ENCODE measurements around the gene UBE2F.
A peak's percentile ranks its signal among the peaks of the same experiment; 100 is the strongest.

UBE2F gene

DNA sequence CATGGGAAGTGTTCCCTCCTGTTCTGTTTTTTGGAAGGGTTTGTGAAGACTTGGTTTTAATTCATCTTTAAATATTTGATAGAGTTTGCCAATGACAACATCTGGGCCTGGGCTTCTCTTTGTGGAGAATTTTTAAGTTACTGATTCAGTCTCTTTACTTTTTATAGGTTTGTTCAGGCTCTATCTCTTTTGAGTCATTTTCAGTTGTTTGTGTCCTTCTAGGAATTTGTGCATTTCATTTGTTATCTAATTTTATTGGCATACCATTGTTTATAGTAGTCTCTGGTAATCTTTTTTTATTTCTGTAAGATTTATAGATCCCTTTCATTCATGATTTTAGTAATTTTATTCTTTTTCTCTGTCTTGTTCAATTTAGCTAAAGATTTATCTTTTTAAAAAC lies 108.6 kb downstream of the UBE2F start:
- Mint-ChIP-seq H3K27ac (no peak overlapping the region), H3K4me1 (ENCODE audit: low read depth) (peaks cover 30% of the 10 kb centered on the region), H3K27me3 (no peaks in the 10 kb centered on the region), H3K9me3 (peaks cover 4% of the 10 kb centered on the region), H3K4me3 (no peak overlapping the region), H3K36me3 (ENCODE audit: low read depth) (peaks cover 93% of the 10 kb centered on the region)

DNA sequence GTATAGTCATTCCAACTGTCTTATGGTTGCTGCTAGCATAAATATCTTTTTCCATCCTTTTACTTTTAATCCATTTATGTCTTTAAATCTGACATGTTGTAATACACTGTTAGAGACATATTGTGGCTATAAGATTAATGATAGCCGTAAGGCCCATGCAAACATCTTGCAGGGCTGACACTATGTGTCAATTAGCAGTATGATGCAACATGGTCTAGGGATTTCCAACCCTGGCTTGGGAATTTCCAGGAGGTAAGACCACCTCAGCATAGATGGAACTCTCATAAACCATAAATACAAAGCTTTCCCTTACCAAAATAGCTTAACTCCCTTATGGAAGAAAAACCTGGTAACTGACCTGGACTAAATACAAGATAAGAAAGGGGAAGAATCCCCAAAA lies 110.5 kb downstream of the UBE2F start:
- Mint-ChIP-seq H3K36me3 (ENCODE audit: low read depth) (peaks cover 96% of the 10 kb centered on the region), H3K4me1 (ENCODE audit: low read depth) (peaks cover 22% of the 10 kb centered on the region), H3K27ac (peak overlapping the region; percentile 29), H3K9me3 (no peaks in the 10 kb centered on the region), H3K4me3 (no peak overlapping the region), H3K27me3 (no peaks in the 10 kb centered on the region)

DNA sequence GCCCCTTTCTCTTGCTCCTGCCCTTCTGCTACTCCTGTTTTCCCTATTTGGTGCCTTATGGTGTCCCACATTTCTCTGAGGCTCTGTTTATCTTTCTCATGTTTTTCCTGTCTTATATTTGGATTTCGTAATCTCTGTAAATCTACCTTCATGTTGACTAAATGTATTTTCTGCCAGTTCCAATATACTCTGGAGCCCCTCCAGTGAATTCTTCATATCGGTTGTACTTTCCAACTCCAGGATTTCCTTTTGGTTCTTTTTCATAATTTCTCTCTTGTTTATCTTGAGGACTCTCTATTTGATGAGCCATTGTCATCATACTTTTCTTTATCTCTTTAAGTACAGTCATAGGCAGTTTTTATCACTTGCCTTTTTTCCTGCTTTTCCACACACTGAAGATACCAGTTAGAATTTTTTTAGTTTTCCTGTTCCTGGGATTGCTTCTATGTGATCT lies 113.1 kb downstream of the UBE2F start:
- Mint-ChIP-seq H3K27me3 (no peaks in the 10 kb centered on the region), H3K4me1 (ENCODE audit: low read depth) (peaks cover 17% of the 10 kb centered on the region), H3K4me3 (no peak overlapping the region), H3K27ac (no peak overlapping the region), H3K36me3 (ENCODE audit: low read depth) (peaks cover 91% of the 10 kb centered on the region), H3K9me3 (no peaks in the 10 kb centered on the region)

DNA sequence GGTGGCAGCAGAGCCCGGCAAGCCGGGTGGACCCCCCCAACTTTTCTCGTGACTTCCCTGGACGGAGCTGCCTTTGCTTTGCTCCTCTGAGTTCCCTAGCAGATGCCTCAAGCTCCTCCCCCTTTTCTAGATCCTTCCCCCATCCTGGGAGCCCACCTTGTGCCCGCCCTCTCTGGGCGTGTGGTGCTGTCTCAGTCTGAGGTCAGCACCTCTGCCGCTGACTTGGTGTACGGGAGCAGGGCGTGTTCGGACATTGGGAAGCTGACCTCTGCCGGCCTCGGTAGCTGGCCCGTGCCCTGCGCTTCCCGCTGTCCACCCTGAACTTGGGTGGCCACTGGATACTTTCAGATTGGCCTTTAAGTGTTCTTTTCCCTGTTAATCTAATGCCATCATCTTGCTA lies 113.7 kb downstream of the UBE2F start:
- Mint-ChIP-seq H3K27me3 (no peaks in the 10 kb centered on the region), H3K36me3 (ENCODE audit: low read depth) (peaks cover 91% of the 10 kb centered on the region), H3K9me3 (no peaks in the 10 kb centered on the region)

DNA sequence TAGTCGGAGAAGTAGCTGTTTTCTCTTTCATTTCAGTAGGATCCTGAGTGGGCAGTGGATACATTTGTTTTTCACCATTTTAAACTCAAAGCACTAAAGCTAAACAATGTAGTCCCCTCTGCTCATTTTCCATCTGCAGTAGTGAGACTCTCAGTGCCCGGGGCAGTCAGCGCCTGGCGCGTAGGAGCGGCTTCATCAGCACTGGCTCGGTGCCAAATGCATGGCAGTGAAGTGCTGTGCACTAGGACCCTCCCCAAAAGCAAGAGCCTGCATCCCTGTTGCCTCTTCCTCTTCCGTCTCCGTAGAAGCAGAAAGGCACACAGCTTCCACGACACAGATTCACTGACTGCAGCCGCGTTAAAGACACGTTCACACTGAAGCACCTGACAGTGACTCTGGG lies 114.3 kb downstream of the UBE2F start:
- H3K27ac Mint-ChIP-seq = no peak overlapping the region
- no peaks in the 10 kb centered on the region for H3K9me3 Mint-ChIP-seq
- H3K4me3 Mint-ChIP-seq = no peak overlapping the region
- H3K27me3 Mint-ChIP-seq = no peaks in the 10 kb centered on the region
- peaks cover 91% of the 10 kb centered on the region for H3K36me3 Mint-ChIP-seq (ENCODE audit: low read depth)
- peaks cover 15% of the 10 kb centered on the region for H3K4me1 Mint-ChIP-seq (ENCODE audit: low read depth)

More for the DNA sequence above, 113.7 kb downstream of the UBE2F start:
- Mint-ChIP-seq H3K4me3 (no peak overlapping the region), H3K4me1 (ENCODE audit: low read depth) (peaks cover 15% of the 10 kb centered on the region), H3K27ac (no peak overlapping the region)

DNA sequence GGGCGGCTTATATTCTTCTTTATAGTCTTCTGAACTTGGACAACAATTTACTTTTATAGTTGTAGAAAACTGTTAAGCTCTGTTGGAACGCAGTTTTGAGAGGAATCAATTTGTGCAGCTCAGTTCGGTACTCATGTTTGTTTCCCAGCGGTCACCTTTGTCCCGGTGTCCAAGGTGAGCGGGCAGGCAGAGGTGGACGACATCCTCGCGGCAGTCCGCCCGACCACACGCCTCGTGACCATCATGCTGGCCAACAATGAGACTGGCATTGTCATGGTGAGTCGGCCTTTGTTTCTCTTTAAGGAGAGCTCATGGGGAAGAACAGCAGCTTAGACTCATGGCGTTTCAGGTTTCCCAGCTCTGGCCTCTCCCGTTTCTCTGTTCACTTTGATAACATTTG lies 114.7 kb downstream of the UBE2F start:
- Mint-ChIP-seq H3K27ac (no peak overlapping the region), H3K4me1 (ENCODE audit: low read depth) (peaks cover 12% of the 10 kb centered on the region), H3K9me3 (no peaks in the 10 kb centered on the region), H3K36me3 (ENCODE audit: low read depth) (peaks cover 90% of the 10 kb centered on the region), H3K4me3 (no peak overlapping the region), H3K27me3 (no peaks in the 10 kb centered on the region)

DNA sequence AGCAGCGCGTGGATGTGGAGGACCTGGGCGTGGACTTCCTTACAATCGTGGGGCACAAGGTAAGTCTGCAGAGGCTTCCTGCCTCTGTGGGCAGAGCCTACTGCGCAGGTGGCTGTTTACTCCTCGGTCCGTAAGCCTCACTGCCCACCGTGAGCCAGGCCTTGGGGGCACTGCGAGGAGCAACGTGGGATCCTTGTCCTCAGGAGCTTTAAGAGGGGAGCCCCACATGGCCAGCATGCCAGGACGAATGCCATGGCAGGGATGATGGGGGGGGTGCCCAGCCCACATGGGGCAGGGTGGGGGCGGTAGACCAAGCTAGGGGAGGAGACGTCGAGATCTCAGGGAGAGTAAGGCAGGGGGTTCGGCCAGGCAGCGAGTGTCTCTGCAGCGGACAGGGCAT lies 115.3 kb downstream of the UBE2F start:
- Mint-ChIP-seq H3K4me1 (ENCODE audit: low read depth) (peaks cover 6% of the 10 kb centered on the region), H3K27ac (no peak overlapping the region), H3K9me3 (no peaks in the 10 kb centered on the region), H3K4me3 (no peak overlapping the region), H3K27me3 (no peaks in the 10 kb centered on the region), H3K36me3 (ENCODE audit: low read depth) (peaks cover 86% of the 10 kb centered on the region)

DNA sequence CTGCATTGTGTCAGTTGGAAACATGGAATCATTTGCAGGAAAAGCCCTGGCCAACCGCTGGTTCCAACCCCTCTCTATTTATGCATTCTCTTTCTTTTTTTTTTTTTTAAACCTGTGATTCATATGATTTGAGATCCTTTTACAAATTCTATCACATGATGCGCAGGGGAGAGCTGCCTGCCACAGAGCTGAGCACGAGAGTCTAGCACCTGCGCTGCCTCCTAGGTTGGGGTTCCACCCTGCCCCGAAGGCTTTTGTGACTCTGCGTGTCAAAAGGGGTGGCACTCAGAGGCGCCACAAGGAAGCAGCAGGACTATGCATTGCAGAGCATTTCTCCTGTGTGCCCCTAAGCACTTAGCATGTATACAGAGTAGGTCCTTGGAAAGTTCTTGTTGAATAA lies 116.0 kb downstream of the UBE2F start:
- Mint-ChIP-seq H3K27me3 (no peaks in the 10 kb centered on the region), H3K36me3 (ENCODE audit: low read depth) (peaks cover 84% of the 10 kb centered on the region), H3K9me3 (no peaks in the 10 kb centered on the region), H3K27ac (no peak overlapping the region), H3K4me1 (ENCODE audit: low read depth) (no peaks in the 10 kb centered on the region), H3K4me3 (no peak overlapping the region)

DNA sequence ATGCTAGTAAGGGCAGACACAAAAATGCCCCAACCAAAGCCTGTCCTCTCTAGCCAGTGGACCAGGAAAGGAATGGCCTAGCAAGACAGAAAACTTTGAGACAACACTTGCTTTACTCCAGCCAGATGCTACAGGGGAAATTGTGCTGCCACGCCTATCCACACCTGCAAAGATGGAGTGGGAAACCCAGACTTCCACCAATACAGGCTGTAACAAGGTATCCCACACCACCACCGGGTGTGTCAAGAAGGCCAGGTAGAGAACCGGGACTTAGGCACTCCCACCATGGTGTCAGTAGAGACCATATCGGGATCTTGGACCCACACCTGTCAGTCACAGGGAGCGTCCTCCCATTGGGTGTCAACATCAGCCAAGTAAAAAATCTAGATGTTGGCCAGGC lies 117.1 kb downstream of the UBE2F start:
- Mint-ChIP-seq H3K36me3 (ENCODE audit: low read depth) (peaks cover 83% of the 10 kb centered on the region), H3K4me3 (no peak overlapping the region), H3K4me1 (ENCODE audit: low read depth) (no peaks in the 10 kb centered on the region), H3K27me3 (no peaks in the 10 kb centered on the region), H3K27ac (no peak overlapping the region), H3K9me3 (no peaks in the 10 kb centered on the region)

DNA sequence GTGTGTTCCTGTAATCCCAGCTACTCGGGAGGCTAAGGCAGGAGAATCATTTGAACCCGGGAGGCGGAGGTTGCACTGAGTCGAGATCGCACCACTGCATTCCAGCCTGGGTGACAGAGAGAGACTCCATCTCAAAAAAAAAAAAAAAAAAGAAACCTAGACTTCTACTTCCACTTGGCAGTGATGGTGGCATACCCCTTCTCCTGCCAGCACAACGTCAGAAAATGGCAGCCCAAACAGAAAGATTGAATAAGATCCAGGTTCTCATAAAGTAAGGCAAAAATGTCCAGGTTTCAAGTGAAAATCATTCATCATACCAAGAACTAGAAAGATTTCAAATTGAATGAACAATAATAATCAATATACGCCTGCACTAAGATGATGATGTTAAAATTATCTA lies 117.9 kb downstream of the UBE2F start:
- Mint-ChIP-seq H3K4me1 (ENCODE audit: low read depth) (no peaks in the 10 kb centered on the region), H3K36me3 (ENCODE audit: low read depth) (peaks cover 81% of the 10 kb centered on the region), H3K9me3 (no peaks in the 10 kb centered on the region), H3K27me3 (no peaks in the 10 kb centered on the region), H3K4me3 (no peak overlapping the region), H3K27ac (no peak overlapping the region)

DNA sequence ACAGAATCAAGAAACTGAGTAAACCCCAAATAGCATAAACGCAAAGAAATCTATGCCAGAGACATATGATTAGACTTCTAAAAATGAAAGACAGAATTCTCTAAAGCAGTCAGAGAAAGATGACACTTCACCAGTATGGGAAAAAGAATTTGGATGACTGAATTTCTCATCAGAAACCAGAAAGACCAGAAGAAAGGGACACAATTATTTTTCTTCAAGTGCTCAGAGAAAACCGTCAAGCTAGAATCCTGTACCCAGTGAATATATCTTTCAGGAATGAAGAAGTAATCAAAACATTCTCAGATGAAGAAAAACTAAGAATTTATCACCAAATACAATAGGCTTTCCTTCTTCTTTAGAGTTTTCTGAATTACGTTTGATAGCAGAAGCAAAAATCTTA lies 119.1 kb downstream of the UBE2F start:
- Mint-ChIP-seq H3K36me3 (ENCODE audit: low read depth) (peaks cover 79% of the 10 kb centered on the region), H3K9me3 (no peaks in the 10 kb centered on the region), H3K27me3 (no peaks in the 10 kb centered on the region), H3K27ac (no peak overlapping the region), H3K4me3 (no peak overlapping the region), H3K4me1 (ENCODE audit: low read depth) (no peaks in the 10 kb centered on the region)

DNA sequence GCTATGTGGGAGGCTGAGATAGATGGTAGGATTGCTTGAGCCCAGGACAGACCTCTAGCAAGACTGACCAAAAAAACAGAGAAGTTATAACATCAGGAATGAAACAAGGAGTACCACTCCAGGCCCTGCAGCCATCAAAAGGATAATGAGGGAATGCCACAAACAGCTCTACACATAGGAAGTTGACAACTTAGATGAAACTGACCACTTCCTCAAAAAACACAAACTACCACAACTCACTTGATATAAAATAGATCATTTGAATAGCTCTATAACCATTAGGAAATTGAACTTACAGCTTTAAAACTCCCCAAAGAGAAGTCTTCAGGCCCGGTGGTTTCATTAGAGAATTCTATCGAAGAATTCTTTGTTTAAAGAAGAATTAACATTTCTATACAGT lies 120.4 kb downstream of the UBE2F start:
- H3K27me3 Mint-ChIP-seq = no peaks in the 10 kb centered on the region
- peaks cover 73% of the 10 kb centered on the region for H3K36me3 Mint-ChIP-seq (ENCODE audit: low read depth)
- H3K4me3 Mint-ChIP-seq = no peak overlapping the region
- no peaks in the 10 kb centered on the region for H3K4me1 Mint-ChIP-seq (ENCODE audit: low read depth)
- H3K9me3 Mint-ChIP-seq = no peaks in the 10 kb centered on the region
- H3K27ac Mint-ChIP-seq = no peak overlapping the region

DNA sequence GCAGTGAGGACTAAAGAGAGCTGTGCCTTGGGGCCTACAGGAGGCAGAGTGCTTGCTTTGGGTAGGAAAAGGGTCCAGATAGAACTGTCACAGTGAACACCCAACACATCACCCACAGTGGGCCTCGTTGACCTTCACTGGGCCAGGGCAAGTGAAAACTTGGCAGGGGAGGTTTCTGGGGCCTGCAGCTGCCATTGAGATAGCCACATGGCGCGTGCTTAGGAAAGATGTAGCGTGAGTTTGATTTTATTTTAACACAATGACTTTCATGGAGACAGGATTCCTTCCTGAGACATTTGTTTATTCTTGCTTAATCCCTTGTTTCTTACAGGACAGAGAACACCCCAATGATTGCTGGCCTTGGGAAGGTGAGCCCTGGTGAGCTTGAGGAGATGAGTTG lies 124.1 kb downstream of the UBE2F start:
- Mint-ChIP-seq H3K27me3 (no peaks in the 10 kb centered on the region), H3K36me3 (ENCODE audit: low read depth) (peaks cover 55% of the 10 kb centered on the region), H3K9me3 (no peaks in the 10 kb centered on the region), H3K27ac (no peak overlapping the region), H3K4me3 (no peak overlapping the region), H3K4me1 (ENCODE audit: low read depth) (no peaks in the 10 kb centered on the region)

DNA sequence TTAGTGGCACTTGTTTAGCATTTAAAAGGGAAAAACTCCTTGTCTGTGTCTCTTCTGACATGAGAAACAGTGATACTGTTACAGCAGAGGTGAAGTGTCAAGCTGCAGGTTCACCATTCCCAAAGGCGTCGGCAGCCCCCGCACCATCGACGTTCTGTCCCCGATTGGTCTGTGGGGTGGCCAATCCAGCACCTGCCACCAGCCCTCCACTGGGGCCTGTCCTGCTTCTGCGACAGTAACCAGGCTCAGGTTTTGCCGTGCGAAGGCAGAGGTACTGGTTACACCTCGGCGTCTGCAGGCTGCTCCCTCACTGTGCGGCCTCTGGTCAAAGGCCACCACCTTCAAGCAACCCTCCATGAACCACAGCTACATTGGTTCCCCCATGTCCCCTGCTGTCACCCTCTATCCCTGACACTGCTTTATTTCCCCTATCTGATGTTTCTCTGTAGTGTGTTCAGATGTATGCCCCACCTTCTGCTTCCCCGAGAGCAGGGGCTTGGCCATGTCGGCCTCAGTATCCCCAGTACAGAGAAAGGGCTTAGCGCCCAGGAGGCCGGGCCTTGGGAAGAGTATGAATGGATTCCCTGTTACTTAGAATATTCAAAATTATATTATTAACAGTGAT lies 124.7 kb downstream of the UBE2F start:
- Mint-ChIP-seq H3K4me3 (no peak overlapping the region), H3K9me3 (no peaks in the 10 kb centered on the region), H3K4me1 (ENCODE audit: low read depth) (no peaks in the 10 kb centered on the region), H3K36me3 (ENCODE audit: low read depth) (peaks cover 53% of the 10 kb centered on the region), H3K27me3 (no peaks in the 10 kb centered on the region), H3K27ac (no peak overlapping the region)

All from stimulated activated naive CD8-positive, alpha-beta T cell treated with anti-CD3 and anti-CD28 coated beads, Interleukin-15, Interleukin-2, amounts not matched to agents 100 ng/mL and 50 ng/mL, for 24 hours (primary cell).